ENCODE results near the gene CAMTA1. TPM values are rescaled to one million over a fixed set of nuclear protein-coding genes. Genes with fewer than 3 reads are reported as not detected.

CAMTA1 gene
- total and polyA plus RNA-seq, 9 of the 15 experiments (the other 6 are each of a cell fraction or from before 2014, with no cell fraction given) = 43.9 to 161 (median 65.9) TPM

GRCh38 chr1:7646981-7647901 lies 862.0 kb downstream of the CAMTA1 start (continued):
- peak; percentile 83 for TF ChIP-seq REST (IDR thresholded peaks at IDR 0.05; ENCODE audit: borderline replicate concordance)
- no peak for TF ChIP-seq REST (CRISPR knock-in tag; IDR thresholded peaks at IDR 0.05; ENCODE audit: low read depth)
- TF ChIP-seq ARID2 (IDR thresholded peaks at IDR 0.05) = 0 out of 2 replicates have a peak, but pooled peaks have one; percentile 45
- TF ChIP-seq DEAF1 (CRISPR knock-in tag; IDR thresholded peaks at IDR 0.05) = peak; percentile 93; the same call in 1 of the 2 replicates
